GM23338 (cell line): ENCODE data around the gene THOP1. TPM values are rescaled to one million over a fixed set of nuclear protein-coding genes. Genes with fewer than 3 reads are reported as not detected.

Source experiments
- ATAC-seq: fragments of 200-7000 bp; cut with Tn5 transposase; 3 replicates; pipeline ENCODE4 v1.9.1; 2020
- DNase-seq: peaks from one replicate; pipeline ENCODE4 v3.0.0-alpha.2; 2015; ENCODE audit warnings: low spot score
- H2AFZ ChIP-seq: fragments of 200-600 bp; sonication (generic); 2 replicates; pipeline ENCODE4 v1.8.0; 2016; ENCODE audit warnings: antibody characterized with exemption, mild to moderate bottlenecking, moderate library complexity
- H3F3A ChIP-seq: fragments of 200-600 bp; sonication (generic); replicated peaks from 2 replicates; pipeline ENCODE4 v1.8.0; 2017; ENCODE audit warnings: antibody characterized with exemption, mixed run types, low read depth
- H3K27ac ChIP-seq: fragments of 200-600 bp; sonication (generic); 2 replicates; pipeline ENCODE4 v1.6.1; 2016; ENCODE audit warnings: low read depth
- H3K27me3 ChIP-seq: fragments of 200-600 bp; sonication (generic); 2 replicates; pipeline ENCODE4 v1.8.0; 2016; ENCODE audit warnings: mild to moderate bottlenecking, mixed run types, moderate library complexity; ENCODE audit not compliant: insufficient read depth
- H3K36me3 ChIP-seq: fragments of 200-600 bp; sonication (generic); 2 replicates; pipeline ENCODE4 v1.8.0; 2016; ENCODE audit warnings: mild to moderate bottlenecking; ENCODE audit not compliant: insufficient read depth
- H3K4me1 ChIP-seq: fragments of 200-600 bp; sonication (generic); 2 replicates; pipeline ENCODE4 v1.8.0; 2016; ENCODE audit warnings: mild to moderate bottlenecking, moderate library complexity; ENCODE audit not compliant: insufficient read depth
- H3K4me2 ChIP-seq: fragments of 200-600 bp; sonication (generic); 2 replicates; pipeline ENCODE4 v1.7.1; 2017; ENCODE audit warnings: mixed run types
- H3K4me3 ChIP-seq: fragments of 200-600 bp; sonication (generic); 2 replicates; pipeline ENCODE4 v1.6.1; 2016; ENCODE audit warnings: mixed run types
- H3K79me2 ChIP-seq: fragments of 200-600 bp; sonication (generic); replicated peaks from 2 replicates; pipeline ENCODE4 v1.8.0; 2017; ENCODE audit warnings: mild to moderate bottlenecking; ENCODE audit not compliant: insufficient read depth
- H3K9me2 ChIP-seq: fragments of 200-600 bp; sonication (generic); 2 replicates; pipeline ENCODE4 v1.8.0; 2017; ENCODE audit not compliant: insufficient read depth
- H4K20me1 ChIP-seq: fragments of 200-600 bp; sonication (generic); replicated peaks from 2 replicates; pipeline ENCODE4 v1.8.0; 2017; ENCODE audit warnings: mild to moderate bottlenecking; ENCODE audit not compliant: insufficient read depth
- H3K27ac Mint-ChIP-seq: 2 replicates; pipeline ENCODE4 v1.8.0; 2020; ENCODE audit warnings: inconsistent platforms, mild to moderate bottlenecking, moderate library complexity, mixed read lengths
- H3K27me3 Mint-ChIP-seq: 3 replicates; pipeline ENCODE4 v1.8.0; 2022; ENCODE audit warnings: low read depth, mild to moderate bottlenecking, moderate library complexity, mixed read lengths, inconsistent platforms; ENCODE audit not compliant: insufficient read depth, poor library complexity
- H3K36me3 Mint-ChIP-seq: 3 replicates; pipeline ENCODE4 v1.8.0; 2021; ENCODE audit warnings: low read depth, mild to moderate bottlenecking, inconsistent platforms, moderate library complexity, mixed read lengths
- H3K4me1 Mint-ChIP-seq: 3 replicates; pipeline ENCODE4 v1.8.0; 2020; ENCODE audit warnings: mild to moderate bottlenecking, inconsistent platforms, mixed read lengths
- H3K4me3 Mint-ChIP-seq: 3 replicates; pipeline ENCODE4 v1.8.0; 2021; ENCODE audit warnings: moderate library complexity, mild to moderate bottlenecking, inconsistent platforms, mixed read lengths
- H3K9me3 Mint-ChIP-seq: 3 replicates; pipeline ENCODE4 v1.8.0; 2020; ENCODE audit warnings: moderate library complexity, mild to moderate bottlenecking, inconsistent platforms, mixed read lengths
- CREB1 ChIP-seq: fragments of 250-450 bp; sonication (Bioruptor Pico); IDR thresholded peaks from 2 replicates; pipeline ENCODE4 v1.5.0; 2020; ENCODE audit warnings: low read depth, mild to moderate bottlenecking, moderate library complexity
- CTCF ChIP-seq, 2 experiments: fragments of 200-600 bp in 1 of 2; sonication (generic) in 1 of 2; conservative IDR thresholded peaks; 2 replicates each; pipeline versions ENCODE4 v1.5.1 to v1.6.1; 2016 to 2017; ENCODE audit warnings: antibody characterized with exemption in 2 of 2, low read depth in 2 of 2, mild to moderate bottlenecking in 2 of 2, moderate library complexity in 1 of 2
- EZH2 ChIP-seq: fragments of 200-600 bp; sonication (generic); IDR thresholded peaks from one replicate; pipeline ENCODE4 v1.8.0; 2017; ENCODE audit warnings: antibody characterized with exemption, mild to moderate bottlenecking, low read depth; ENCODE audit not compliant: unreplicated experiment
- EZH2phosphoT487 ChIP-seq: fragments of 200-600 bp; sonication (generic); IDR thresholded peaks from one replicate; pipeline ENCODE4 v1.8.1; 2018; ENCODE audit warnings: antibody characterized with exemption; ENCODE audit not compliant: unreplicated experiment
- JUNB ChIP-seq: IDR thresholded peaks from one replicate; pipeline ENCODE4 v1.6.1; 2016; ENCODE audit warnings: antibody characterized with exemption; ENCODE audit not compliant: unreplicated experiment
- NANOG ChIP-seq: IDR thresholded peaks from 2 replicates; pipeline ENCODE4 v1.6.1; 2016; ENCODE audit warnings: antibody characterized with exemption, borderline replicate concordance
- POLR2AphosphoS5 ChIP-seq: IDR thresholded peaks from 2 replicates; pipeline ENCODE4 v1.6.1; 2016; ENCODE audit warnings: antibody characterized with exemption, low read depth
- REST ChIP-seq: IDR thresholded peaks from one replicate; pipeline ENCODE4 v1.6.1; 2018; ENCODE audit warnings: antibody characterized with exemption; ENCODE audit not compliant: unreplicated experiment
- ZNF331 ChIP-seq: fragments of 250-450 bp; sonication (Bioruptor Pico); IDR thresholded peaks from 2 replicates; pipeline ENCODE4 v1.5.0; 2020; ENCODE audit warnings: low read depth, mild to moderate bottlenecking, moderate library complexity
- polyA plus RNA-seq: library from polyadenylated mRNA; unstranded; fragments of >200 nt; fragmentation: Nextera tagmentation; extraction: Ambion mirVana; gene quantifications from 2 replicates; pipeline ENCODE4 v1.2.1, GENCODE V29; 2016
- total RNA-seq: library from RNA; depleted of rRNA; stranded (reverse); fragments of >200 nt; shearing (Covaris generic); gene quantifications from 2 replicates; pipeline ENCODE4 v1.2.3, GENCODE V29; 2014
- TF ChIP-seq, protein P1 (sequence below): IDR thresholded peaks from 2 replicates; pipeline ENCODE4 v1.6.1; 2016; ENCODE audit warnings: antibody characterized with exemption

The THOP1 gene
- total and polyA plus RNA-seq, 2 experiments from 2014 or later = 110 to 229 TPM

DNA sequence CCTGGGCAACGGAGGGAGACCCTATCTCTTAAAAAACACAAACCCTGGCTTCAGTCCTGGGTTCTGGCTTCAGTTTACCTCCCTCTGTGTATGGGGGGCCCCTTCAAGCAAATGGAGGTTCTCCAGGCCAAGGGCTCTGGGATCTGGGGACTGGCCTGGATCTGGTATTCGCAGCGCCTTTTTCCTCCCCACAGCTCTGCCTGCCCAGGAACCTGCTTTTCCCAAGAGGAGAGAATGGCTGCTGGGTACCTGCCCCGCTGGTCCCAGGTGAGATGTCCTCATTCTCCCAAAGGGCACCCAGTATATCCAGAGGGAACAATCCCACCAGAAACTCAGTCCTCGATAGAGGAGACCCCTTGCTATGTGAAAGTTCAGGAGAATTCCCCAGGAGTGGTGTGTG, 37.5 kb downstream of the THOP1 start:
- no peak overlapping the region for H2AFZ ChIP-seq
- H3K36me3 ChIP-seq = no peaks in the 10 kb centered on the region
- Mint-ChIP-seq H3K27me3 (peaks cover 5% of the 10 kb centered on the region), H3K27ac (no peak overlapping the region), H3K36me3 (peaks cover 43% of the 10 kb centered on the region), H3K9me3 (peaks cover 28% of the 10 kb centered on the region), H3K4me1 (no peaks in the 10 kb centered on the region; the same call in 2 of the 3 replicates), H3K4me3 (no peak overlapping the region)
- H3K4me2 ChIP-seq = no peak overlapping the region
- no peak overlapping the region for H3K4me3 ChIP-seq
- ATAC-seq (no peak), DNase-seq (no peak)
- no peak for TF ChIP-seq CTCF (conservative IDR thresholded peaks at IDR 0.05; ENCODE audit: low read depth in 2 of 2)
- no peak for TF ChIP-seq NANOG
- TF ChIP-seq, protein P1, sequence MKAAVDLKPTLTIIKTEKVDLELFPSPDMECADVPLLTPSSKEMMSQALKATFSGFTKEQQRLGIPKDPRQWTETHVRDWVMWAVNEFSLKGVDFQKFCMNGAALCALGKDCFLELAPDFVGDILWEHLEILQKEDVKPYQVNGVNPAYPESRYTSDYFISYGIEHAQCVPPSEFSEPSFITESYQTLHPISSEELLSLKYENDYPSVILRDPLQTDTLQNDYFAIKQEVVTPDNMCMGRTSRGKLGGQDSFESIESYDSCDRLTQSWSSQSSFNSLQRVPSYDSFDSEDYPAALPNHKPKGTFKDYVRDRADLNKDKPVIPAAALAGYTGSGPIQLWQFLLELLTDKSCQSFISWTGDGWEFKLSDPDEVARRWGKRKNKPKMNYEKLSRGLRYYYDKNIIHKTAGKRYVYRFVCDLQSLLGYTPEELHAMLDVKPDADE = no peak
- no peak for TF ChIP-seq JUNB
- no peak for TF ChIP-seq POLR2AphosphoS5
- TF ChIP-seq ZNF331 (CRISPR knock-in tag) = no peak
- TF ChIP-seq EZH2 = no peak
- no peak for TF ChIP-seq REST
- H3K27ac ChIP-seq = no peak overlapping the region
- H3K27me3 ChIP-seq = no peaks in the 10 kb centered on the region
- no peaks in the 10 kb centered on the region for H3K9me2 ChIP-seq
- no peaks in the 10 kb centered on the region for H3K79me2 ChIP-seq
- H4K20me1 ChIP-seq = no peaks in the 10 kb centered on the region
- no peaks in the 10 kb centered on the region for H3F3A ChIP-seq
- H3K4me1 ChIP-seq = no peaks in the 10 kb centered on the region

GRCh38 chr19:2823646-2824045, 38.3 kb downstream of the THOP1 start:
- ATAC-seq (no peak), DNase-seq (no peak)
- Mint-ChIP-seq H3K36me3 (peaks cover 51% of the 10 kb centered on the region), H3K4me3 (no peak overlapping the region), H3K27me3 (peaks cover 5% of the 10 kb centered on the region), H3K27ac (no peak overlapping the region), H3K9me3 (peaks cover 36% of the 10 kb centered on the region), H3K4me1 (no peaks in the 10 kb centered on the region; the same call in 2 of the 3 replicates)
- H3K27ac ChIP-seq = no peak overlapping the region
- H3K9me2 ChIP-seq = no peaks in the 10 kb centered on the region
- H3K4me1 ChIP-seq = no peaks in the 10 kb centered on the region
- H2AFZ ChIP-seq = no peak overlapping the region
- H3F3A ChIP-seq = no peaks in the 10 kb centered on the region
- H3K27me3 ChIP-seq = no peaks in the 10 kb centered on the region
- no peak overlapping the region for H3K4me2 ChIP-seq
- TF ChIP-seq EZH2 (no peak), EZH2phosphoT487 (no peak), REST (no peak), POLR2AphosphoS5 (no peak), ZNF331 (CRISPR knock-in tag) (no peak), JUNB (no peak), CREB1 (CRISPR knock-in tag) (no peak)
- TF ChIP-seq, protein P1 = no peak
- no peaks in the 10 kb centered on the region for H3K36me3 ChIP-seq
- no peak overlapping the region for H3K4me3 ChIP-seq
- no peaks in the 10 kb centered on the region for H3K79me2 ChIP-seq
- H4K20me1 ChIP-seq = no peaks in the 10 kb centered on the region
